HAP-1 (cell line): ENCODE results near the gene SLC38A8.

Source experiments
- DNase-seq, 2 experiments: peaks; one replicate each; pipeline ENCODE4 v3.0.0-alpha.2; 2016 to 2020; ENCODE audit warnings: low spot score in 2 of 2
- H3K27me3 ChIP-seq: fragments of 250-450 bp; sonication (Bioruptor Pico); 2 replicates; pipeline ENCODE4 v1.5.1; 2020; ENCODE audit warnings: low read depth, mild to moderate bottlenecking, moderate library complexity
- H3K36me3 ChIP-seq: fragments of 250-450 bp; sonication (Bioruptor Pico); replicated peaks from 2 replicates; pipeline ENCODE4 v1.5.1; 2020; ENCODE audit warnings: mild to moderate bottlenecking
- H3K4me1 ChIP-seq: fragments of 250-450 bp; sonication (Bioruptor Pico); 2 replicates; pipeline ENCODE4 v1.5.1; 2020; ENCODE audit warnings: mild to moderate bottlenecking
- H3K4me3 ChIP-seq: fragments of 250-450 bp; sonication (Bioruptor Pico); 2 replicates; pipeline ENCODE4 v1.5.1; 2020; ENCODE audit warnings: mild to moderate bottlenecking, moderate library complexity
- H3K9me3 ChIP-seq: fragments of 250-450 bp; sonication (Bioruptor Pico); 2 replicates; pipeline ENCODE4 v1.5.1; 2020; ENCODE audit warnings: mild to moderate bottlenecking, moderate library complexity
- in situ Hi-C: fragments of 300-500 bp; cut with MboI; formaldehyde crosslinking; loops from 3 replicates; pipeline ENCODE4 v1.14.3; 2020; ENCODE audit warnings: low sequenced_read_pairs, inconsistent platforms, mixed read lengths

The SLC38A8 gene

DNA sequence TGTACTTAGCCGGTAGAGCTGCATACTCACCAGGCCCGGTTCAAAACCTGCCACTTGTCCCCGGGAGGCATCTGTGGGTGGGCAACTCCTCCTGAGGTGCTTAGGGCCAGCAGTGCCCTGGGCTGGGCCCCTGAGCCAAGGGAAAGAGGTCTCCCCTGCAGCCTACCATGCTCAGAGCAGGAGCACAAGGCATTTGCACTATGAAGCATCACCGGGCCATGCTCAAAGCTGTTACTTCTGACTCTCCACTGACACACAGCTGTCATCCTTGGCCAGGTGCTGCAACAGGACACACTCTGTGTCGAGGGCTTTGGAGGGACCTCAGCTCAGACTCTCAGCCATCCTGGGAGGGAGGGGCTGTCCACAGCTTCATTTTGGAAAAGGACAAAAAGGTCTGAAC lies 37.2 kb downstream of the SLC38A8 start:
- Histone ChIP-seq H3K4me3 (no peak overlapping the region), H3K36me3 (no peaks in the 10 kb centered on the region), H3K4me1 (no peaks in the 10 kb centered on the region), H3K27me3 (peaks cover 3% of the 10 kb centered on the region; the same call in 1 of the 2 replicates), H3K9me3 (no peaks in the 10 kb centered on the region)
- no peak for DNase-seq
- in situ Hi-C loops, result no loop called here

DNA sequence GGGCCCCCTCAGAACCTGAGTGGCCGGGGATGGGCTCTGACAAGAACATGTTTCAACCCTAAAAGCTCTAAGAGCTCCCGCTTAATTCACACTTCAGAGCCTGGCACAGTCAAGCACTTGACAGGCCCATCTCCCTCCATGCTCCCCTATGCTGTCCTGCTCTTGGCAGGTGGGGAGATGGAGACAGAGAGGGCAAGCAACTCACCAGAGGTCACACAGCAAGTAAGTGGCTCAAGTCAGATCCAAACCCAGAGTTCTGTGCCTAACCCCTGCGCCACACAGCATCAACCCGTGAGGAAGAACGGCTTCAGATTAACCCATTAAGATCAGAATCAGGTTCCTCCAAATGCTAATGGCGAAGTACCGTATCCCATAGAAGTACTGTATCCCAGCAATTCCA lies 38.2 kb downstream of the SLC38A8 start:
- Histone ChIP-seq H3K4me1 (no peaks in the 10 kb centered on the region), H3K27me3 (peaks cover 3% of the 10 kb centered on the region; the same call in 1 of the 2 replicates), H3K36me3 (no peaks in the 10 kb centered on the region), H3K9me3 (no peaks in the 10 kb centered on the region), H3K4me3 (no peak overlapping the region)
- DNase-seq, result no peak
- in situ Hi-C loops, result no loop called here

DNA sequence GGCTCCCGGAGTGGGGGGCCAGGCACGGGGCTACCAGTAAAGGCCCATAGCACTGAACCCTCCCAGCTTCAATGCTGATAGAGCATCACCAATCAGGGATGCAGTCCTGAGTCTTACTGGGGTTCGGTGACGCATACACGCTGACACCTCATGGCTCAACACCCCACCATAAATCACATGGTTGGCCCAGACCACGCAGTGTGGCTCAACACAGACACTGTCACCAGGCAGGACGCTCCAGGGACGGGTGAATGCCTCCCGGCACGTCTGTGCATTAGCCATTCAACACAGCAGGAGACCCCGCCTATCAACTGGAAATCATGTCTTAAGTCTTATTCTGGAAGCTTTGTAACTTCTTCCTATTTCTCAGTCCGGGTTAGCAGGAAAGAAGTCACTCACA lies 39.6 kb downstream of the SLC38A8 start:
- Histone ChIP-seq H3K36me3 (no peaks in the 10 kb centered on the region), H3K4me1 (no peaks in the 10 kb centered on the region), H3K4me3 (no peak overlapping the region), H3K9me3 (no peaks in the 10 kb centered on the region), H3K27me3 (peaks cover 3% of the 10 kb centered on the region; the same call in 1 of the 2 replicates)
- in situ Hi-C loops, result no loop called here
- no peak for DNase-seq

DNA sequence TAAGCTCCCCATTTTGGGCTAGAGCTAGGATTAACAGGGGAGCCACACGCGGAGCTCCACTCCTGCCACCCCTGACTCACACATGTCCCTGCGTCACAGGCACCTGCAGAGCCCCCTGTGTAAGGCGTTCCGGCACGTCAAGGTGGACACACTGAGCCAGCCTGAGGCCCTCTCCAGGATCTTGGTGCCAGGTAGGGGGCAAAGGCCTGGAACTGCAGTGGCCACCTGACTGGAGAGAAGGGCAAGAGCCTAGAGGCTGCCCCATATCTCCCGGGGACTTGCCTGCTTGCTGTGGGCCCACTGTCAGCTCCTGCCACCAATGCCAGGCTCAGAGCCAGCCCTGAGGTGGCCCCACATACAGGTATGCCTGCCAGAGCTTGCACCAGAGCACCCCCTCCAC lies 40.9 kb downstream of the SLC38A8 start:
- in situ Hi-C loops, result no loop called here
- Histone ChIP-seq H3K4me1 (no peaks in the 10 kb centered on the region), H3K9me3 (no peaks in the 10 kb centered on the region), H3K4me3 (no peak overlapping the region), H3K36me3 (no peaks in the 10 kb centered on the region), H3K27me3 (peaks cover 3% of the 10 kb centered on the region; the same call in 1 of the 2 replicates)
- DNase-seq, result no peak

DNA sequence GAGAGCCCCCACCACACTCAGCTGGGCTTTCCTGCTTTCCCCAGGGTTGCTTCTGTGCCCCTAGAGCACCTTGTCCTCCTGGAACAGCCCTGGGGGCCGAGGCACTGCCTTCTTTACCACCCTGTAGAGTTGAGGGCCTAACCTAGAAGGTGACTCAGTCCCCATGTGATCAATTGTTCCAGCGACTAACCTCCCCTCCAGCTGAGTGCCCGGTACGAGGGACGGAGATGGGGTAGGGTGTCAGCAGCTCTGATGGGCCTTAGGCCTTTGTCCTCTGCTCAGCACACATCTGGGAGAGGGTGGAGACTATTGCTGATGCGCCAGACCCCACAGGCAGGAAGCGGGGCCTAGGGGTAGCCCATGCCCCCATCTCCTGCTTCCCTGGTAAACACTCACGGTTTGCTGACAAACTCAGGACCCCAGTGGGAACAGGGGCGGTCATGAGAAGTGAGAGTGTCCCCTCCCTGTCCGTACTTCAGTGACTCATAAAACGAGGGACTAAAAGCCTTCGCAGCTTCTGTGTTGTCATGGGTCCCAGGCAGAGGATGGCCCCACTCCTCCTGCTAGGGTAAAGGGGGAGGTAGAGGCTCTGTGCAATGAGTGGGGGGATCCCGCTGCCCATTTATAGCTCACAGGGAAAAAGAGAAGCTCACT lies 41.5 kb downstream of the SLC38A8 start:
- H3K4me1 ChIP-seq, result no peaks in the 10 kb centered on the region
- DNase-seq, result no peak
- in situ Hi-C loops, result no loop called here
- peaks cover 3% of the 10 kb centered on the region; the same call in 1 of the 2 replicates for H3K27me3 ChIP-seq
- H3K9me3 ChIP-seq, result no peaks in the 10 kb centered on the region
- H3K36me3 ChIP-seq, result no peaks in the 10 kb centered on the region
- H3K4me3 ChIP-seq, result no peak overlapping the region

DNA sequence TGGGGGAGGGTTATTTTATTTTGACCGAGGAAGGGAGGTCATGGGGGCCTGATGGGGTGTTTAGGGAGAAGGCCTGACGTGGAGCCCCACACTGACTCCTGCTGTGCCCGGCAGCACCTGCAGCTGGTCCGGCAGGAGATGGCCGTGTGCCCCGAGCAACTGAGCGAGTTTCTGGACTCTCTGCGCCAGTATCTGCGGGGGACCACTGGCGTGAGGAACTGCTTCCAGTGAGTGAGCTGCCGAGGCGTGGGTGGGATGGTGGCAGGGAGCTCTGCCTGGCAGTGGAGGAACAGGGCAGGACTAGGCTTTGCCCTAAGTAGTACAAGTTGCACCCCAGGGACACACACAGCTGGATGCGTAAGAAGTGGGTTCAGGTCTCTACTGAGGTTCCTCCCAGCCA lies 44.5 kb downstream of the SLC38A8 start:
- Histone ChIP-seq H3K4me1 (no peaks in the 10 kb centered on the region), H3K27me3 (no peaks in the 10 kb centered on the region), H3K9me3 (no peaks in the 10 kb centered on the region), H3K36me3 (no peaks in the 10 kb centered on the region), H3K4me3 (no peak overlapping the region)
- in situ Hi-C loops, result no loop called here
- DNase-seq, result no peak

DNA sequence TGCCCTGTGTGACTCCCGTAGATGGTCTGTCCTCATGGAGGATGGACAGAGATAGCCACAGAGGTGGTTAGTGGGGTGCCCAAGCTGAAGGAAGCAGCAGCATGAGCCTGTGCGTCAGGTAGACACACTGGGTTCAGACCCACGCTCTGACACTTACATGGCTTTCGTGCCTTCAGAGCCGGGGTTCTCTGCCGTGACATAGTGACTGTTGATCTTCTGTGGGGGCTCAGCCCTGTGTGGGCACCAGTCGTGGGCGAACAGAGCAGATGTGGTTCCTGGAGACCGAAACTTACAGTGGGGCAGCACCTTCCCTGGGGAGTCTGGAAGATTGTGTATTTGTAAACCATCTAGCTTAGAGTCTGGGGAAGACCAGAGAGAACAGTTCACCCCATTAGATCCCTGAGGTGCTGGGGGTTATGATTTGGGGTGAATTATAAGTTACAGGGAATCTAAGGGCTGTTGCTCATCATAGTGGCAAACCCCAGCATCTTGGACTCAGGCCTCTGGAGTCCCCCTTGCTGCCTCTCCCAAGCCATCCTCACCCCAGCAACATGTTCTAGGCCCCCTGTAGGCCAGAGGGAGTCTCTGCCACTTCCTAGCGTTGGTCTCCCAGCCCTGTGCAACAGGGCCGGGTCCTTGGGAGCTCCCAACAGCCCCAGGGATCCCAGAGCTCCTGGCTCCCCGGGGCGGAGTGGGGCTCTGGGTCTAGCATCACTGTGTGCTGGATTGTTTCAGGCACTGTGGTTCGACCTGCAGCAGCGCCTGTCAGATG lies 45.9 kb downstream of the SLC38A8 start:
- Histone ChIP-seq H3K27me3 (no peaks in the 10 kb centered on the region), H3K4me1 (no peaks in the 10 kb centered on the region), H3K36me3 (no peaks in the 10 kb centered on the region), H3K4me3 (no peak overlapping the region), H3K9me3 (no peaks in the 10 kb centered on the region)
- DNase-seq, result peak in 1 of 2 experiments; percentile 27
- in situ Hi-C loops, result no loop called here

DNA sequence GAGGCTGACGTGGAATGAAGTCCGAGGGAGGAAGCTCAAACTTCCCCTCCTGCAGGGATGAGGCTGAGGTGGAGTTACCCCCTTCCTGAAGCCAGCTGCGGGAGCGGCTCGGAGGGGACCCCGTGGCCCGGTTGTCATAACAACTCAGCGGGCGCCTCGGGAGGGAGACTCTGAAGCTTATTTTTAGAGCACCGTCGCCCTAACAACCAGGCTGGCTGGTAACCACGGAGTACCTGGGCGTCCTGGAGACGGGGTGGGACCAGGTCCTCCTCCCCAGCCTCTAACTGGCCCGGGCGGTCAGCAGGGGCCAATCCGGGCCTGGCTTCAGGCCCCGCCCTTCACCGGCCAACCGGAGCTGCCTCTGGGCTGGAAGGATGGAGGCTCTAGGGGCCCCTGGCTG lies 46.8 kb downstream of the SLC38A8 start:
- H3K4me3 ChIP-seq, result no peak overlapping the region
- no peaks in the 10 kb centered on the region for H3K36me3 ChIP-seq
- no peak for DNase-seq
- H3K27me3 ChIP-seq, result no peaks in the 10 kb centered on the region
- H3K4me1 ChIP-seq, result no peaks in the 10 kb centered on the region
- no peaks in the 10 kb centered on the region for H3K9me3 ChIP-seq
- in situ Hi-C loops, result no loop called here

DNA sequence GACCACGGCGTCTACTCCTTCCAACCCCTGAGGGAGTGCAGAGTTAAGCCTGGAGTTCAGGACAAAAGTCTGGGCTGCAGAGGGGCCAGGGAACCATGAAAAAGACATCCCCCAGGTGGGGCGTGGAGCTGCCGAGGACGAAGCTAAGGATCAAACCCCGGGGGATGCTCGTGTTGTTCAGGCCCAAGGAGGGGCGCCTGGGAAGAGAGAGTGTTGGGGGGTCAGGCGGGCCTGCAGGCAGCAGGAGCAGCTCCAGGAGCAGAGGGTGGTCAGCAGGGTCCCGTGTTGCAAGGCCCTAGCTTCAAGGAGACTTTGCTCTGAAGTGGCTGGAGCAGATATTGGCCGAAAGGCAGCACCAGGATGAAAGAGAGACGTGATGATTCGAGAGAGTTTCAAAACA lies 47.9 kb downstream of the SLC38A8 start:
- Histone ChIP-seq H3K9me3 (no peaks in the 10 kb centered on the region), H3K36me3 (no peaks in the 10 kb centered on the region), H3K4me3 (no peak overlapping the region), H3K4me1 (peaks cover 2% of the 10 kb centered on the region; the same call in 1 of the 2 replicates), H3K27me3 (no peaks in the 10 kb centered on the region)
- in situ Hi-C loops, result no loop called here
- DNase-seq, result no peak

DNA sequence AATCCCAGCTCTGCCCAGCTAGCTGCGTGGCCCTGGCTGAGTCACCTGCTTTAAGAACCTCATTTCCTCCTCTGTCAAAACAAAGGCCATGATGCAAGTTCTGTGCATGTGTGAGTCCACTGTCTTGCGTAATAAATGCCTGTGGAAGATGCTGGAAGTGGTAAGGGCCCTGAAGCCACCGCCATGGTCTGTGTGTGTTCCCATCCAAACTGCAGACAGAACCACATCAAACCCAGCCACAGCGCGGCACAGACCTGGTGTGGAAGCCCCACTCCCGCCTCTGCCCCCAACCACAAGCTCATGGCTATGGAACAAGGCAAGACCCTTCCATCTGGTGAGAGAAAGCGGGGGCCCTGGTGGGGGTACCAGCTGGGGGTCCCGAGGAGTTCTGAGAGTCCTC lies 48.5 kb downstream of the SLC38A8 start:
- no peaks in the 10 kb centered on the region for H3K27me3 ChIP-seq
- no peaks in the 10 kb centered on the region for H3K36me3 ChIP-seq
- H3K4me1 ChIP-seq, result peaks cover 5% of the 10 kb centered on the region
- H3K4me3 ChIP-seq, result no peak overlapping the region
- in situ Hi-C loops, result no loop called here
- no peak for DNase-seq
- H3K9me3 ChIP-seq, result no peaks in the 10 kb centered on the region

DNA sequence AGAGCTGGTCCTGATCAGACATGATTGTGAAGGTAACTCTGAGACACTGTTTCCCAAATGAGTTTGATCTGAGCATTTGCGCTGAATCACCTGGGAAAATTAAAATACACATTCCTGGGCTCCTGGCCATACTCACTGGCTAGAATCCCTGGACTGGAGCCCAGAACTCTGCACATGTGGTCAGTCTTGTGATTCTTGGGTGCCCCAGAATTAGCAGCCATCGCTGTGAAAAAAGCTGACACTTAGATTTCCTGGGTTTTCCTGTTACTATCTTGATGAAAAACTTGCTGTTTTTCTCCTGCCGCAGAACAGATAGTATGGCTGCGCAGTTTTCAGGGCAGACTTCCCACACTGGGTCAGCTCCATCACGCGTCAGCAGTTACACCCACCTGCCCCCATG lies 50.0 kb downstream of the SLC38A8 start:
- H3K4me3 ChIP-seq, result no peak overlapping the region
- H3K27me3 ChIP-seq, result no peaks in the 10 kb centered on the region
- DNase-seq, result no peak
- in situ Hi-C loops, result no loop called here
- no peaks in the 10 kb centered on the region for H3K9me3 ChIP-seq
- no peaks in the 10 kb centered on the region for H3K36me3 ChIP-seq
- peaks cover 8% of the 10 kb centered on the region for H3K4me1 ChIP-seq

DNA sequence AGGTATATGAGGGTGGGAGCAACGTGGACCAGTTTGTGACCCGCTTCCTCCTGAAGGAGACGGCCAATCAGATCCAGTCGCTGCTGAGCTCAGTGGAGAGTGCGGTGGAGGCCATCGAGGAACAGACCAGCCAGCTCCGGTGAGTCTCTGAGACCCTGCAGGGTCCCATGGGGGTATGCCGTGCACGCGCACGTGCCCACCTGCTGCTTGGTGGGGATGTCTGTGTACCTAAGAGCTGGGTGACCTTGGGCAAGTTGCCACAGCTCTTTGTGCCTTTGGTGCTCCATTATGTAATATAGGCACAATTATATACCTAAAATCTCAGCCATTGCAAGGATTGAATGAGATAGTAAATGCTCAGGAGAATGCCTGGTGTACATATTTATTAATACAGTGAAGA lies 52.1 kb downstream of the SLC38A8 start:
- no peak for DNase-seq
- H3K4me3 ChIP-seq, result no peak overlapping the region
- H3K36me3 ChIP-seq, result no peaks in the 10 kb centered on the region
- H3K27me3 ChIP-seq, result no peaks in the 10 kb centered on the region
- in situ Hi-C loops, result no loop called here
- peaks cover 17% of the 10 kb centered on the region for H3K4me1 ChIP-seq
- no peaks in the 10 kb centered on the region for H3K9me3 ChIP-seq

DNA sequence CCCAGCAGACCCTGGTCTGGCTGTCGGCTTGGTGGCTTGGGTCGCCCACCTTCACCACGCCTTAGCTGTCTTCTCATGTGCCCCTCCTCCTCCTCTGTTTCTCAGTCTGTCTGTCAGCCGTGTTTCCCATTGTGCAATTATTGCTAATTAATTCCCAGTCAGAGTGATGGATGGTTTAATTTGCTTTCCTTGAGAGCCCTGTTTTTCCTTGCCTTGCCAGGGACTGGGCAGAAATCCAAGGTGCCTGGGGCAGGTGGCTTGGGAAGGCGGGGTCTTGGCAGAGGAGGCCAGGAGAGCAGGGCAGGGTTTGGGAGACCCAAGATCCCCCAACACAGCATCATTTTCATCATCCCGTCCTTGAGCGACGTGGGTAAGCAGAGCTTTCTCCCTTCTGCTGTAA lies 53.3 kb downstream of the SLC38A8 start:
- H3K9me3 ChIP-seq, result no peaks in the 10 kb centered on the region
- peak in 1 of 2 experiments; percentile 36 for DNase-seq
- no peak overlapping the region for H3K4me3 ChIP-seq
- no peaks in the 10 kb centered on the region for H3K27me3 ChIP-seq
- no peaks in the 10 kb centered on the region for H3K36me3 ChIP-seq
- in situ Hi-C loops, result no loop called here
- H3K4me1 ChIP-seq, result peaks cover 17% of the 10 kb centered on the region

DNA sequence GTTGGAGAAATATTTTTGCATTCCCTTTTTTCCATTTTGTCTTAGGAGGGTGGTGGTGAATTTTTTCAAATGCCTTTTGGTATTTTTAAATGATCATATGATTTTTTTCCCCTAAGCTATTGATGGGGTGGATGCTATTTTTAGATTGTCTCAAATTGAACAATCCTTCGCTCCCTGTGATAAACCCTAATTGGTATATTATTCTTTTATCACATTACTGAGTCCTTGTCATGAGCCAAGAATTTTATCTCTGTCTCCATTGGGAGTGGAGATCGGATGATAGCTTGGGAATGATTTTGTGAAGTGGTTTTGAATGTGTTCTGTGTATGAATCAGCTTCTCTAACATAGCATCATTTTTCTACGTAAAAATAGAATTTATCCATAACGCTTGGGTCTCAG lies 59.1 kb downstream of the SLC38A8 start:
- peaks cover 12% of the 10 kb centered on the region for H3K4me1 ChIP-seq
- in situ Hi-C loops, result no loop called here
- DNase-seq, result no peak
- no peaks in the 10 kb centered on the region for H3K36me3 ChIP-seq
- H3K9me3 ChIP-seq, result no peaks in the 10 kb centered on the region
- H3K27me3 ChIP-seq, result no peaks in the 10 kb centered on the region
- H3K4me3 ChIP-seq, result no peak overlapping the region
